Measurements from ENCODE around the gene HTT.

Gene HTT

GRCh38 chr4:3257556-3258482 lies 183.3 kb downstream of the HTT start:
- in situ Hi-C loops (cut with HindIII; ENCODE audit: low sequenced_read_pairs): no loop called here

- in situ Hi-C loops (cut with HindIII; ENCODE audit: low sequenced_read_pairs): no loop called here
Measured at GRCh38 chr4:3261411-3262207, 187.1 kb downstream of the HTT start.

GRCh38 chr4:3262208-3263052 lies 187.9 kb downstream of the HTT start:
- in situ Hi-C loops (cut with HindIII; ENCODE audit: low sequenced_read_pairs): no loop called here

- in situ Hi-C loops (cut with HindIII; ENCODE audit: low sequenced_read_pairs): no loop called here
Measured at GRCh38 chr4:3263053-3263875, 188.8 kb downstream of the HTT start.

DNA sequence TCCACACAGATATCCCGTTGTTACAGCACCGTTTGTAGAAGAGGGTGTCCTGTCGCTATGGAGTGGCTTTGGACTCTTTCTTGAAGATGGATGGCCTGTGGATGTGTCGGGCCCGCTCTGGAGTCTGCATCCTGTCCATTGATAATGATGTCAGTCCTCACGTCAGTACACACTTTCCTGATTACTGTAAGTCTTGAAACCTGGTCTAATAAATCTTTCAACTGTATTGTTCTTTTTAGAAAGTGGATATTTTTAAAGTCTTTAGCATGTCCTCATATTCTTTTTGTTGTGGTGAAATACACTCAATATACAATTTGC lies 189.4 kb downstream of the HTT start:
- in situ Hi-C loops (cut with HindIII; ENCODE audit: low sequenced_read_pairs): no loop called here

DNA sequence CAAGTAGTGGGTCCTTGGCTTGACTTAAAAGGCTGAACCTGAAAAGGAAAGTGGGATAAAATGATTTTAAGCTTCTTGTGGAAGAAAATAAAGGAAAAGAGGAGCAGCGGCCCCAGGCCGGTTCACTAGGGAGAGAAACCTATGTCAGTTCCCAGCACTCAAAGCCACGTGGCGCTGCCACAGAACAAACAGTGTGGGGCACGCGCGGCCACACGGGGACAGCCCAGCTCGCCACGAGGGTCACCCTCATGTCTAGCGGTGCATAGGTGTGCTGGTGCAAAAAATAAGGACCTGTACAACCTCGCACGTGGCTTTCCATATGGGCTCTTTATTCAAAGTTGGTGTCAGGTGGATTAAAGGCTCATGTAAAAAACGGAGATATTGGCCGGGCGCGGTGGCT lies 191.6 kb downstream of the HTT start:
- in situ Hi-C loops (cut with HindIII; ENCODE audit: low sequenced_read_pairs): no loop called here

- in situ Hi-C loops (cut with HindIII; ENCODE audit: low sequenced_read_pairs): no loop called here
Measured at GRCh38 chr4:3267576-3268394, 193.3 kb downstream of the HTT start.

- in situ Hi-C loops (cut with HindIII; ENCODE audit: low sequenced_read_pairs): no loop called here
Measured at GRCh38 chr4:3268395-3269104, 194.1 kb downstream of the HTT start.

DNA sequence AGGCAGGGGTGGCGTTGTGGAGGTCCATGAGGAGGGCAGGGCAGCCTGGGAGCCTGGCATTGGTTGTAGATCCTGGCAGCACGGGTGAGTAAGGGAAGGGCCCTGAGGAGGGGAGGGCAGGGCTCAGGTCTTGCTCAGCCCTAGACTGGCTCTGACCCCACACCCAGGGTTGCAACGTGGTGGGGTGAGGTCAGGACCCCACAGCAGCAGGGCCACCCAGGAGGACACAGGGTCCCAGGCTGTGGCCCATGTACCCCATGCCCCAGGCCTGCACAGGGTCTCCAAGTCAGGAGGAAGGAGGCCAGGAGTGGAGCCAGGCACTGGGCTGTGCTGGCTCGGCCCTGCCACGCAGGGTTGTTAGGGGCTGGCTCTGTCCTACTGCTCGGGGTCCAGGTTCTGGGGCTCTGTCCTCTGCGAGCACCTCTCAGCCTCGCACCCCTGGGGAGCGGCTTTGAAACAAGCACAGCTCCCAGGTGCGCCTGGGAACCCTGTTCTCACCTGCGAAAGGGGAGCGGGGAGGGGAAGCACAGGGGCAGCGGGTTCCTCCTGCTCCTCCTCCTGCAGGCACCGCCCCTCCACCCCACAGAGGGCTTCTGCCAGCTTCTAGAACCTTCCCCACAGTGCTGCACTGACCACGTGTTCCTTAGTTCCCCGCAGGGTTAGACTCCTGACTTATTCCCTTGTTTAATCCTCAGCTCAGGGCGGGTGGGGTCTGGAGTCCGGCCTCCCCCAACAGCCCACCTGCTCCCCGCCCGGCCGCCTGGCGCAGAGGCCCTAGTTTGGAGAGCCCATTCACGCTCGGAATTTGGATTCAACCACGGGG lies 194.8 kb downstream of the HTT start:
- in situ Hi-C loops (cut with HindIII; ENCODE audit: low sequenced_read_pairs): no loop called here

- in situ Hi-C loops (cut with HindIII; ENCODE audit: low sequenced_read_pairs): no loop called here
Measured at GRCh38 chr4:3269991-3270611, 195.6 kb downstream of the HTT start.

- in situ Hi-C loops (cut with HindIII; ENCODE audit: low sequenced_read_pairs): no loop called here
Measured at GRCh38 chr4:3271131-3271530, 196.7 kb downstream of the HTT start.

- in situ Hi-C loops (cut with HindIII; ENCODE audit: low sequenced_read_pairs): no loop called here
Measured at GRCh38 chr4:3276986-3277385, 202.5 kb downstream of the HTT start.

DNA sequence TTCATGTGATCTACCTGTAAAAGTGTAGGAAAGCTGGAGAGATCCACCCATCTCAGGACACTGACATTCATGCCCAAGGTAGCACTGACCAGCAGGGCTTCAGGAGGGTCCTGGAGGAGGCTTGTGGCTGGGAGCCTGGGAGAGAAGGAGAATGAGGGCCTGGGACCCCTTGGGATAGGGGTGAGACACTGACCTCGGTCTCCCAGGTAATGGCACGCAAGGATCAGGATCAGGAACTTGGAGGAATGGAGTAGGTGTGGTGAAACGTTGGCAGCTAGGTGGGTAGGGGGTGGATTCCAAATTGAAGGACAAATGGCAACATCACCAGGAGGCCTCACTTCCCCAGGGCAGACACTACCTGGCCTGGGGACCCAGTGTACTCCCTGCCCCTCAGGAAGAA lies 206.0 kb downstream of the HTT start:
- in situ Hi-C loops (cut with HindIII; ENCODE audit: low sequenced_read_pairs): no loop called here

GRCh38 chr4:3283483-3283882 lies 209.0 kb downstream of the HTT start:
- in situ Hi-C loops (cut with HindIII; ENCODE audit: low sequenced_read_pairs): no loop called here

GRCh38 chr4:3283916-3284315 lies 209.4 kb downstream of the HTT start:
- in situ Hi-C loops (cut with HindIII; ENCODE audit: low sequenced_read_pairs): no loop called here

DNA sequence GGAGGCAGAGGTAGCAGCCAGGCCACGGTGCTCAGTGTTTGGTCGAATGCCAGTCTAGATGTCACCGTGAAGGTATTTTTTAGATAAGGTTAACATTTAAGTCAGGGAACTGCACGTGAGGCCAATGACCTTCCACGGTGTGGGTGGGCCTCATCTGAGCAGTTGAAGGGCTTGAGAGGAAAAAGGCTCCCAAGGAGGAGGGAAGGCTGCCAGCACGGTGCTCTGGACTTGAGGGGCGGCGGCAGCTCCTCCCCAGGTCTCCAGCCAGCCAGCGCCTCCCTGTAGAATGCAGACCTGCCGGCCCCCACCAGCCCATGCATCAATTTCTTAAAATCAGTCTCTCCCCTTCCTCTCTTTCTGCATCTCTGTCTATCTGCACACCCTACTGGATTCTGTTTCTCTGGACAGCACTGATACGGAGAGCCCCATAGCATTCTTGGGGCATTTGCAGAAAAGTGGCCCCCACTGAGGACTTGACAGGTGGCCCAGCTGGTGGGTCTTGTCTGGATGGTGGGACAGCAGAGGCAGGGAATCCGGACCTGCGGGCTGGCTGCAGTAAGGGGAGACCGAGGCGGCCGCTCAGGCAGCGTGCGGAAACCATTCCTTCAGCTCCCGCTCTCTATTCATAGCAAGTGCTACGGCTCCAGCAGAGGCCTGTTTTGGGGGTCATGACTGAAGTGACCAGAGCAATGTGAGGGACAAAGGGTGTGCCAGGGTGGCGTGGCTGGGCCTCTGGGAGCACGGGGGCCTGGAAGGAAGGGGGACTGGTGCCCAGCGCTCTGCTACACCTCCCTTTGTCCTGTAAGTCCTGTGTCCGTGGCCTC lies 210.5 kb downstream of the HTT start:
- in situ Hi-C loops (cut with HindIII; ENCODE audit: low sequenced_read_pairs): no loop called here

Measured in endothelial cell of hepatic sinusoid (primary cell).